GM21381 (cell line): Measurements from ENCODE around the gene STK35.

Experiments
- ATAC-seq: cut with Tn5 transposase; IDR thresholded peaks from one replicate; pipeline ENCODE4 v1.9.1; 2021; ENCODE audit warnings: mild to moderate bottlenecking, moderate library complexity; ENCODE audit not compliant: unreplicated experiment

Gene STK35

DNA sequence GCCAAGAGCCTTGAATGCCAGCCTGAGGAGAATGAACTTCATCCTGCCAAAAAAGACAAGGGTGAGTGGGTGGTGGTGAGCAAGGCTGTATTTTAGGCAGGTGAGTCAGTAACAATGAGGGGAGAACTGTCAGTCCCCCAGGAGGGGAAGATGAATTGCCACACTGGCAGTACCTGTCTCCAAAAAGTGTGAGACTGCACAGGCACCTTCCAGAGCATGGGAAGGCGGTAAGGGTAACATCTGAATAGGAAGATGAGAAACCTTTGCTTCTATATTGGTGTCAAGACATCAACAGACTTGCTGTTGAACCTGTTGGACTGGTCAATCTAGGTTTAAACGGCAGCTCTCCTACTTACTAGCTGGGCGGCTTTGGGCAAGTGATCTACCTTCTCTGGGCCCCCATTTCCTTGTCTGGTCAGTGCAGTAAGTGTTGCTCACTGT lies 30.9 kb downstream of the STK35 start:
- ATAC-seq: no peak

DNA sequence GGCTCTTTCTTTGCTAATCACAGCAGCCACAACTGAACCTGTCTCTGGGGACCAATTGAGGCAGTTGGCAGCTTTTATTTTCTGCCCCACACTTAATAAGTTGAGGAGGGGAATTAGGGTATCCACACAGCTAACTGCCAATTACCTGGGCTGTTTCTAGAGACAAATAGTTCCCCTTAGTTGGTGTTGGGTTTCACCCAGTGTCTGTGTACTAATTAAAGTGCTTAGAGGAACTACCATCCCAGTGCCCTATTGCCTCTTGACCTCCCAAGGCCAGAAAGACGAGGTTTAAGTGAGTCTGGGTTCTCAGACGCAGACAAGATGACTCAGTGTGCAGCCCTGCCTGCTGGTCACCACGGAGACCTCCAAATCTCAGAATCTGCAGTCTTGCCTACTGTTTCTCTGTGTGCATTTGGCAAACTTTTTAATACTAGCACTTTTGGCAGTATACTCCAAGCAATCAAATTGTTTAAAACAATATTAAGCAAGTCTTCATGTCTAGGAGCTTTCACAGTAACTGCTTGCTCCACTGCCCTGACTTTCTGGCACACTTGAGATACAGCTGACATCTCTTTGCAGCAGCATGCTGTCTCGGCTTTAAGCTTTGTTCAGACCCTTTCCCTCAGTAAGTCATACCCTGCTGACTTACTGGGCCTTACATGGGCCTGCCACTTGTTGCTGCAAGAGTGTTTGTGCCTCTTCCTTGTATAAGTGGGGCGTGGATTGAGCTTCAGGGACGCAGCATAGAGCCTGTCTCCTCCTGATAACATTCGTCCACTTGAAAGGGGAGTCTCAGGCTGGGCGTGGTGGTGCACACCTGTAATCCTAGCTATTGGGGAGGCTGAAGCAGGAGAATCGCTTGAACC lies 31.9 kb downstream of the STK35 start:
- no peak for ATAC-seq

- ATAC-seq: no peak
Measured at GRCh38 chr20:2135013-2135412, 33.4 kb downstream of the STK35 start.

DNA sequence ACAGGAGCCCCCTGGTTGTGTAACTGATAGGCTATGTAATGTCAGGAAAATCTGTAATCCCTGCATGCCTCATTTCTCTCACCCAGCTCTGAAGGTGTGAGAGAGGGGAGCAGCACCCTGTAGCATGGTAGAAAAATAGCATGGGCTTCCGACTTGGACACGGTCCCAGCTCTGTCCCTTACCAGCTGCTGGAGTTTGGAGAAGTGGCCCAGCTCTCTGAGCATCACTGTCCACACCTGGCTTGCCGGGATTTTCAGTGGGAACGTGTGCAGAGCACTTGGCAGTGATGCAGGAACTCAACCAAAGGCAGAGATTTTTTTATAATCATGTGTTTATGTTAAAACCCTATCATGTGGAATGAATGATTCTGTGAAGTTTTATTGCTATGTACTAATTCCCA lies 34.6 kb downstream of the STK35 start:
- no peak for ATAC-seq

DNA sequence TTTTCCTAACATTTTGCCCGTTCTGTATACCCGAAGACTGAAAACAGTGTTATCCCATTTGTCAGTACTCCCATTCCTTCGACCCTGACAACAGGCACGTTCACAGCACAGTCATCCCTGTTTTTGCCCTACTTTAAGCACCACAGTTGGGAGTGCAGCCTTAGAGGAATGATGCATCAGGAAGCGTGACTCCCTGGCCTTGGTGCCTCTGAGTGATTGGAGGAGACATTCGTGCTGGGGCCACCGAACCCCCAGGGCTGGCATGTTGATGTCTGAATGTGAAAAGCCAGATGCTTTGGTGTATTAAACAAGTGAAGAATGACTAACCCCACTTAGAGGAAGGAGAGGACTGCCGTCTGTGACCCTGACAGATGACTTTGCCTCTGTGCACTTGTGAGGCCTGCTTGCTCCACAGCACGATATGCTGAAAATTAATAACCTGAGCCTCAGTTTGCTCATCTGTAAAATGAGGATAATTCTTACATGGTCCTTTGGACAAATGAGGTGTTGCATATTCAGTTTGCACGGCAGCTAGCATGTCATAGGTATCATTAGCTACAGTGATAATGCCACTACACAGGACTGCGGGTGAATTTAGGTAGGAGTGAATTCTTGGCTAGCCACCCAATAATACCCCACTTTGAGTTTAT lies 36.0 kb downstream of the STK35 start:
- ATAC-seq: no peak

DNA sequence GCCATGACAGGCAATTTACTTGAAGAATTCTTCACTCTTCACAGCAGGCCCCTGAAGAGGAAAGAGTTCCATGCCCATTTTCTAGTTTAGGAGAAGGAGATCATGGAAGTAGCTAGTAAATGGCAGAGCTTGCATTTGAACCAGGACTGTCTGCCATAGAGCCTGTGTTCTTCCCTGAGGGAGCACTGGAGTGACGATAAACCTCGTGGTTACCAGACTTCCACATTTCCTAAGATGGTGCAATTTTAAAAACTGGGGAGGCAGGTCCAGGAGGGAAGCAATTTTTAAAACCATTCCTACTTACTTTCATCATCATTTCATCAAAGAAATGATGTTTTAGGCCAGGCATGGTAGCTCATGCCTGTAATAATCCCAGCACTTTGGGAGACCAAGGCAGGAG lies 36.8 kb downstream of the STK35 start:
- no peak for ATAC-seq

- ATAC-seq: no peak
Measured at GRCh38 chr20:2139250-2139649, 37.6 kb downstream of the STK35 start.

DNA sequence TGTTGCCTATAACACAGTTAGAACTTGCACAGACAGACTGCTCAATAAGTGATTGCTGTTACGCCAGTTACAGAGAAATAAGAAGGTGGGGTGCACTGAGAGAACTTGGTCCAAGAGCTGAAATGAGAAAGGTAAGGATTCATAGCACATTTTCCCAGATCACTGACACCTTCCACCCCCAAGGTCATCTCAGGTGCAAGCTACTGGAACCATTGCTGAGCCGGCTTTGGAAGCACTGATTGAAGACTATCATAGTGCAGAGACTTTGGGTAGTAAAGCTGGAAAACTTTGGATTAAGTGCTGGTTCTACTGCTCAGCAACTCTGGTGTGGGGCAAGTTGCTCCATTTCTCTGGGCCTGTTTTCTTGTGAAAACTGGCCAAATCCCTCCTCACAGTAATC lies 38.1 kb downstream of the STK35 start:
- ATAC-seq: no peak

DNA sequence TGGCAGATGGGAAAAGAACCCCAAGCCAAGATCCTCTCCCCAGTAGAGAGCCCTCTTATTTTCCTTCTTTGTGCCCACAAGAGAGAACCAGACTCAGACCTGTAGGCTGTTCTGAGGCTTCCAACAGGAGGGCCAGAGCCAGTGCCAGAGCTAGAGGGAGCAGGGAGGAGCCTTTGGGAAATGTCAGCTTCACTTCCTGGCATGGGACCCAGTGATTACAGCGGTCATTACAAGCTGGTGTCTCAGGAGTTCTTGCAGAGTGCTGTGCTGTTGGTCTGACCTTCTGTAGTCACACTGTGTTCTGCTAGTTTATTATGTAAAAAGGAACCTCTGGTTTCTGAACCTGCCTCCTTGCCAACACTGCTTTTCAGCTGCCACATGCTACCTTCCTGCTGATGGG lies 38.9 kb downstream of the STK35 start:
- ATAC-seq: no peak

GRCh38 chr20:2141600-2142575 lies 40.3 kb downstream of the STK35 start:
- no peak for ATAC-seq

DNA sequence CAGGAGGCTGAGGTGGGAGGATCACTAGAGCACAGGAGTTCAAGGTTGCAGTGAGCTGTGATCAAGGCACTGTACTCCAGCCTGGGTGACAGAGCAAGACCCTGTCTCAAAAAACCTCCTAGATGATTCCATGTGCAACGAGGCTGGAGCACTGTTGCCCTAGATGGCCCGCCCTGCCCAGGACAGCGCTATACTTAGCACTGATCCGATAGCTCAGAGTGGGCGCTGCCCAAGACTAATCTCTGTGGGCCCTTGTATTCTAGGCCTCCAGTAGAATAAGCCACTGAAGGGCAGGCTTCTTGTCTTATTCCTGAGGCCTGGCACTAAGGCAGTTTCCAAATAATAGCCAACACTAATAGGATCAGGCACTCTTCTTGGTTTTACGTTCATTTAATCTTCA lies 41.0 kb downstream of the STK35 start:
- ATAC-seq: no peak

GRCh38 chr20:2143594-2143993 lies 42.0 kb downstream of the STK35 start:
- ATAC-seq: no peak

GRCh38 chr20:2144850-2145249 lies 43.2 kb downstream of the STK35 start:
- no peak for ATAC-seq

- ATAC-seq: no peak
Measured at GRCh38 chr20:2145376-2145775, 43.7 kb downstream of the STK35 start.

GRCh38 chr20:2146080-2146867 lies 44.6 kb downstream of the STK35 start:
- ATAC-seq: no peak

DNA sequence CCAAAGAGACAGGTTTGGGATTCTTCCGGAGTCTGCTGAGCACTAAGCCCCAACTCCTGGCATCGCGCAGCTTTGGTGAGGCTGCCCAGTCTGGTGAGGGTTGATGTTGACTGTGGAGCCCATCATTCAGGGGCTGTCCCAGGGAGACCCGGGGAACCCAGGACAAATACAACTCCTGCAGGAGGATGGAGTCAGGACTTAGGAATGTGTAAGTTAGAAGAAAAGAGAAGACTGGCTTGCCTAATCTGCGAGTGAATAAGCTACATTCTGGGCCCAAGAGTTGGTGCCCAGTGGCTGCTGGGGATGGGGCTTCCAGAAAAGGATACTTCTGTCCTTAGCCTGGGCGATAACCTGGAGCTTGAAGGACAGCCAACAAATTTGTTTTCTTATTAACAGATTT lies 47.9 kb downstream of the STK35 start:
- no peak for ATAC-seq

GRCh38 chr20:2150660-2151059 lies 49.0 kb downstream of the STK35 start:
- no peak for ATAC-seq

DNA sequence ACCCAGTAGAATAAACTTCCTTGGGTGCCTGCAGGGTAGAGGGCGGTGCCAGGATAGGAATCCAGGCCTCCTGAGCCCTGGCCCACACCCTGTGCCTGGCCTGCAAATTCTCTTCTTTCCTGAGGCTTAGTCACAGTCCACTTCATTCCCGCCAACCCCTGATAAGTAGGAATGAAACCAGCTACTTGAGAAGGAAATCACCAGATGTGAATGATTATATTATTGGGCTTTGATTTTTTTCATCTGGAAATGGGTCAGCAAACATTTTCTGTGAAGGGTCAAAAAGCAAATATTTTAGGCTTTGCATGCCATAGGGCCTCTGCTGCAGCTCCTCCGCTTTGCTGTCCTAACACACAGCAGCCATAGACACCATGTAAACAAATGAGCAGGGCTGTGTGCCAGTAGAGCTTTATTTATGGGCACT lies 50.2 kb downstream of the STK35 start:
- no peak for ATAC-seq

- ATAC-seq: no peak
Measured at GRCh38 chr20:2152317-2152716, 50.7 kb downstream of the STK35 start.

DNA sequence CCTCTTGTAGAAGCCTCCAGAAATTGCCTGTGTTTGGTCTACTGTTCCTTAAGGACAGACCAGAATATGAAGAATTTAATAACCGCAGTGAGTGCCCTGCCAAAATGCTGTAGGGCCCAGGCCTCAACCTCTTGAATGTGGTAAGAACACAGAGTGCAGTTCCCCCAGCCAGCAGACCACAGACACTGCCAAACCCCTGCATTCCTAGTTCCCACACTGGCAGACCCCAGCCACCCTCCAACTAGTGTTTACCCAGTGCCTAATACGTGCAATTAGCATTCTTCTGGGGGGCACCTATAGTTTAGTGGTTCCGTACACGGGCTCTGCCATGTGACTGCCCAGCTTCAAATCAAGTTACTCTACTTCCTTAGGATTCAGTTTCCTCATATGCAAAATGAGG lies 51.7 kb downstream of the STK35 start:
- no peak for ATAC-seq
